ENCODE data around the gene HS3ST3A1. TPM values are rescaled to one million over a fixed set of nuclear protein-coding genes. Genes with fewer than 3 reads are reported as not detected.
"Not testable (repeated sequence)": the region's sequence is repeated elsewhere in the genome, so short reads cannot be mapped to it uniquely, and the experiment has no call there.

HS3ST3A1 gene
- total RNA-seq, 1 donor from 2014 or later = 4.8 TPM

GRCh38 chr17:13575466-13575865 is 26.3 kb downstream of the HS3ST3A1 start:
- no peak for ATAC-seq

DNA sequence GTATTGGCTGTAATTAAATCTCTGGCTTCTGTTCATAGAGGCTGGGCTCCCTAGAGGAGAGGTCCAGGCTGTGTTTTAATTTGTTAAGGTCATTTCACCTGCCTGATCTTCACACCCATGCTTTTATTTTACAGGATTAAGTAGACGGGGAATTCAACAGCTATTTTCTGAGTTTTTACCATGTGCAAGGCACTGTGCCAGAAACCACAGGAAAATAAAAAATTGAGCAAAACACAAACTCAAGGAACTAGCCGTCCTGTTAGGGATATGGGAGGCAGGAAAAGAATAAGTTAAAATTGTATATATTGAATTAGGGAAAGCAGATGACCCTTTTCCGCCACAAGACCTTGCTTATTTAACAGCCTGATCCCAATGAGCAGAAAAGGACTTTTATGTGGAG is 29.1 kb downstream of the HS3ST3A1 start:
- ATAC-seq = no peak

- ATAC-seq = no peak
These were observed 32.2 kb downstream of the HS3ST3A1 start for GRCh38 chr17:13569398-13570123.

- no peak for ATAC-seq
These were observed 32.9 kb downstream of the HS3ST3A1 start for GRCh38 chr17:13568582-13569397.

GRCh38 chr17:13563866-13564265 is 37.9 kb downstream of the HS3ST3A1 start:
- no peak for ATAC-seq

DNA sequence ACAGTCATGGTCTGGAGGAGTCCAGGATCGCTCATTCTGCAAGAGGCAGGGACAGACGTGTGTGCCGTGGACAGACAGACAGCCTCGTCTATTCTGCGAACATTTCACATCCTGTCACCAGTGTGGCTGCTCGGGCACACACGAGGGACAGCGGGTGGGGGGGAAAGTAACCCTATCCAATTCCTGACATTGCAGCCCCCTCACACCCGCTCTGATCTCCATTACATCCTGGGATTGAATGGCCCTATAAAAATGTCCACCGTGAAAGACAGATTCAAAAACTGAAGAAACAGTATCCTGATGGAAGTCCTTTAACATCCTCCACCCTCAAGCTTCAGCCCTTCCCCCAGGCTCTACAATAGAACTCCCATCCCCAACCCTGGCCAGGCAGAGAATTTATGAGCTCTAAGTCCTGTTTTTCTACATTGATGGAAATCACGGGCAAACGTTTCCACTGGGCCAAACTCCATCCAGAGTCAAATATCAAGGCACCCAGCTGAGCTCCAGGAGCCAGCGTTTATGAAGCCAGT is 39.4 kb downstream of the HS3ST3A1 start:
- peak; percentile 81 for ATAC-seq

- ATAC-seq = no peak
These were observed 40.0 kb downstream of the HS3ST3A1 start for GRCh38 chr17:13561606-13562270.

GRCh38 chr17:13560935-13561334 is 40.8 kb downstream of the HS3ST3A1 start:
- no peak for ATAC-seq

- ATAC-seq = no peak
These were observed 43.1 kb downstream of the HS3ST3A1 start for GRCh38 chr17:13558588-13558987.

DNA sequence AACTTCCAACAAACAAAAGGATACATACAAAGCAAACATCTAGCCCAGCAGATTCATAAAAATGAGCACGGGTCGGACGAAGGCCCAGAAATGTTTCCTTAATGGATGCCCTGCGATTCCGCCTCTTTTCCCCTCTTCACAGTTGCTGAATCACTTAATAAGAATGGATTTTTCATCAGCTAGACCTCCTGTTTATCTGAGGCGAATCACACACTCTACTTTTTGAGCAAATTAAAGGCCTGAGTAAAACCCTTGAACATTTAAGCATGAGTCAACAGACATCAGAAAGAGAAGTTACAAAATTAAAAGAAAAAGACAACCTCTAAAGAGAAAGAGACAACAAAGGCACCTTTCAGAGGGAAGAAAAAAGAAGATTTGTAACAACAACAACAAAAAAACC is 44.7 kb downstream of the HS3ST3A1 start:
- no peak for ATAC-seq

DNA sequence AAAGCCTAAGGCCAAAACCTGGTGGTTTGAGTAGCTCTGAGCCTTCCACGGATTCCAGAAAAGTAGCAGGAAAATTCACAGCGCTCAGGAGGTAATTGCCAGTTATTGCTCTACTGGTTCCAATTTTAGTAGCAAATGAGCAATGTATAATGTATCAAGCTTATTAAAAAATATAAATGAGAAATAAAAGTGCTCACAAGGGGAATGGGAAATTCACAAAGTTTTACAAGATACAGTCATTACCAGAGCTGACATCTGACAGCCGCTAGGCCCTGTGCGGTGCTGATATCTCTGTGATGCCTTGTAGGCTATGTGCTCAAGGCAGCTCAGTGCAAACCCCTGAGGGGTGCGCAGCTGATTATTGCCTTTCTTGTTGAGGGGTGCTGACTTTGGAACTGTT is 47.5 kb downstream of the HS3ST3A1 start:
- no peak for ATAC-seq

DNA sequence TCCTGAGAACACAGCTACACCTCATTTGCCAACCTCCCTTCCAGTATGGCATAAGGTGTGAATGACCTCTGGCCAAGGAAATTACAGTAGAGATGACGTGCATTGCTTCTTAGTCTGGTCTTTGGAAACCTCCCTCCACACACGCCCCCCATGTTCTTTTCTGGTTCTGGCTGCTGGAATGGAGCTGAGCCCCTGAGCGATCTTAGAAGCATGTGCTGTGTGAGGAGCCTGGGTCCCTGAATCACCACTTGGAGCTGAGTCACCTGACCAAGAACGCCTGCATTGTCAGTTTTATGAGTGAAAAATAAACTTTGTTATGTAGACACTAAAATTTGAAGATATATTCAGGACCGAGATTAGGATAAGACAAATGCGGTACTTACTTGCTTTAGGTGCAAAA is 51.4 kb downstream of the HS3ST3A1 start:
- ATAC-seq = no peak

DNA sequence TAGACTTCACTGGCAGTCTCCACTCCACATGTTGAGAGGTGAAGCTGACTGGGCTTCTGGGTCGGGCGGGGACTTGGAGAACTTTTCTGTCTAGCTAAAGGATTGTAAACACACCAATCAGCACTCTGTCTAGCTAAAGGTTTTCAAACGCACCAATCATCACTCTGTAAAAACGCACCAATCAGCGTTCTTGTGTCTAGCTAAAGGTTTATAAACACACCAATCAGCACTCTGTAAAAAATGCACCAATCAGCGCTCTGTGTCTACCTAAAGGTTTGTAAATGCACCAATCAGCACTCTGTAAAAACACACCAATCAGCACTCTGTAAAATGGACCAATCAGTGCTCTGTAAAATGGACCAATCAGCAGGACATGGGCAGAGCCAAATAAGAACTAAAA is 53.2 kb downstream of the HS3ST3A1 start:
- not testable (repeated sequence) for ATAC-seq

GRCh38 chr17:13546851-13547250 is 54.9 kb downstream of the HS3ST3A1 start:
- ATAC-seq = no peak

DNA sequence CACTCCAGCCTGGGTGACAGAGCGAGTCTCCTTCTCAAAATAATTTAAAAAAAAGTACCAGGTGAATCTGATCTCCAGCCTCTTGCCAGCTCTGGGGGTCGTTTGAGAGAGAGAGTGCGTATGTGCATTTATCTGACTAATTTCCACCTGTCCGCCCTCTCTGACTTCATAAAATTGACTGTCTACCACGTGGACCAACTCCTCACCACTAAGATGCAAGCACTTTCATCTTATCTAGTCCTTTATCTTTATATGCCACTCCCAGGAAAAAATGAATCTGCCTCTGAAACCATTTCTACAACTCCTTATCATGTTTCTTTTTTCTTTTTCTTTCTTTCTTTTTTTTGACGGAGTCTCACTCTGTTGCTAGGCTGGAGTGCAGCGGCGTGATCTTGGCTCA is 55.8 kb downstream of the HS3ST3A1 start:
- ATAC-seq = no peak

DNA sequence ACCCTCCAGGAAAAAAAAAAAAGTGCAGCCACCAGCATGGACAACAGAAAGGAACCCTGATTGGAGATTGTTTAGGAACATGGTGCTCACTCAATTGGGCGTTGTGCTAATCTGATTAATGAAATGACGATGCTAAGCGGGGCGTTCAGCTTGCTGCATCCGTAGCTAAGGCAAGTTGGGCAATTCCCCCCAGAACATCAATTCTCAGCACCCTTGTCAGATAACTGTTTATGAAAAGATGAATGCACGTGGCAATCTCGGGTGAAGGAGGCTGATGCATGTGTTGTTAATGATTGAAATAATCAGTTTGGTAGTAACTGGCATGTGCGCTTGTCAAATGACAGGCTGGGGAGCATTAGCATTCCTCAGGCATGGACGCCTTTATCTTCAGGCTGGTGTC is 57.0 kb downstream of the HS3ST3A1 start:
- no peak for ATAC-seq

DNA sequence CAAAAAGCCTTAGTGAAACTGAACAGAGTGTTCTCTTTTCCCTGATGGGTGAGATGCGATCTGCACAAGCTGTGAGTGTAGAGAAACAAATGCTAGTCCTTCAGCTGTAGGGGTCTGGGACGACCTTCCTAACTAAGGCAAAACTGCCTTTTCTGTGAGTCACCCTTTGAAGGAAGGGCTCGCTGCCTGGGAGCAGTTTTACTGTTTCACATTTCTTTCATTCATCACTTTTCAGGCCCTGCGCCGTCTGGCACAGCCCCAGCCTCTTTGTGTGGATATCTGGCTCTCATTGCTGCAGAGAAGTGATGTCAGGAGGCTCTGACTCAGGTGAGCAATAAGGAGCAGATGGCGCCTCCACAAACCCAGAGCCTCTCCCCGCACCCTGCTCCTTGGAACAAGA is 57.4 kb downstream of the HS3ST3A1 start:
- ATAC-seq = peak; percentile 28

DNA sequence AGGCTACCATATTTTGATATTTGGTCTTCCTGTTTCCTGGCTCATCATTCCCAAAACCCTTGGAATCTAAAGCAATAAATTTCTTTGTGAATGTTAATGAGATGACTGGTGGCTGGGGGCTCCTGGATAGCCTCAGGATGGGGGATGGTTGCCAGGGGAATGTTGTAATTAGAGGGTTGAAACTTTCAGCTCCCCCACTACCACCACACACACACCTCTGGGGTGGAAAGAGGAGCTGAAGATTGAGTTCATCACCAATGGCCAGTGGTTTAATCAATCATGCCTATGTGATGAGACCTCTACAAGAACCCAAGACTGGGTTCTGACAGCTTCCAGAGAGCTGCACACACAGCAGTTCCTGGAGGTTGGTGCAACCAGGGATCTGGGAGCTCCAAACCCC is 59.1 kb downstream of the HS3ST3A1 start:
- no peak for ATAC-seq

GRCh38 chr17:13541032-13541480 is 60.7 kb downstream of the HS3ST3A1 start:
- ATAC-seq = no peak

- ATAC-seq = no peak
These were observed 61.2 kb downstream of the HS3ST3A1 start for GRCh38 chr17:13540546-13540945.

- no peak for ATAC-seq
These were observed 62.3 kb downstream of the HS3ST3A1 start for GRCh38 chr17:13539421-13539820.

DNA sequence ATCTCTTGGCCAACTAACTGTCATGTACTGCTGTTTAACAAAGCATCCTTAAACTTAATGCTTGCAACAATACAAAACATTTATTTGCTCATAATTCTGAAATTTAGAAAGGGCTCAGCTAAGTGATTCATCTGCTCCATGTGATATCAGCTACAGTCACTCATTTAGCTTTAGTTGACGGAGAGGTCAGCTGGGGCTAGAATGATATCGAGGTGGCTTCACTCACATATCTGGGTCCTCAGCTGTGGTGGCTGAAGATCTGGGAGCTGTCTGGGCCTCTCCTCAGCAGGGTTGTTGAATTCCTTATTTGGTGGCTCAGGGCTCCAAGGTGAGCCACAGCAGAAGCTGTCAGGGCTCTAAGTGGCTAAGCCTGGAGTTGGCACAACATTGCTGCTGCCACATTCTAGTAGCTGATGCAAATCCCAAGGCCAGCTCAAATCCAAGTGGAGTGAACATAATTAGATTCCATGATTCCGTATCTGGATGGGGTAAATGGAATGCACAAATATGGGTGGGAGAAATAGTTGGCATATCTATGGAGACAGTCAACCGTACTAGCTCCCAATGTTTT is 62.8 kb downstream of the HS3ST3A1 start:
- no peak for ATAC-seq
